Ascending aorta (tissue), 2 donors: ENCODE measurements around the gene ADTRP. TPM values are rescaled to one million over a fixed set of nuclear protein-coding genes. Genes with fewer than 3 reads are reported as not detected.

Experiments used
- DNase-seq, 2 donors: peaks; one replicate each; pipeline ENCODE4 v3.0.0-alpha.2; 2019; ENCODE audit warnings: low spot score in 2 of 2
- H3K27ac ChIP-seq, 2 donors: fragments of 200-600 bp; sonication (generic); one replicate each; pipeline ENCODE4 v1.5.1; 2016 to 2017; ENCODE audit warnings: mild to moderate bottlenecking in 1 of 2
- H3K27me3 ChIP-seq: fragments of 200-600 bp; sonication (generic); one replicate; pipeline ENCODE4 v1.5.1; 2017
- H3K36me3 ChIP-seq, 2 donors: fragments of 200-600 bp; sonication (generic); one replicate each; pipeline ENCODE4 v1.5.1; 2016
- H3K4me1 ChIP-seq, 2 donors: fragments of 200-600 bp; sonication (generic); one replicate each; pipeline ENCODE4 v1.5.1; 2016 to 2017; ENCODE audit warnings: mild to moderate bottlenecking in 1 of 2
- H3K4me3 ChIP-seq, 2 donors: fragments of 200-600 bp; sonication (generic); one replicate each; pipeline ENCODE4 v1.5.1; 2016 to 2017; ENCODE audit warnings: mild to moderate bottlenecking in 1 of 2
- H3K9me3 ChIP-seq, 2 donors: fragments of 200-600 bp; sonication (generic); one replicate each; pipeline ENCODE4 v1.5.1; 2016
- intact Hi-C: fragments of 100-400 bp; cut with DNase I; formaldehyde crosslinking; loops from one replicate; pipeline ENCODE4 v1.15.1; 2023
- total RNA-seq: library from RNA; depleted of rRNA; stranded (reverse); fragments of >200 nt; gene quantifications from one replicate; pipeline ENCODE4 v1.1.0, GENCODE V29; 2016
- TF ChIP-seq, protein P1 (sequence below), 3 experiments: fragments of 200-600 bp in 2 of 3; fragments of 450-650 bp in 1 of 3; sonication (generic) in 2 of 3; IDR thresholded peaks; one replicate each; pipeline ENCODE4 v1.5.1; 2016 to 2019; ENCODE audit warnings: antibody characterized with exemption in 3 of 3, mild to moderate bottlenecking in 1 of 3, moderate library complexity in 1 of 3

The ADTRP gene
- total RNA-seq, 1 donor from 2014 or later = not detected

DNA sequence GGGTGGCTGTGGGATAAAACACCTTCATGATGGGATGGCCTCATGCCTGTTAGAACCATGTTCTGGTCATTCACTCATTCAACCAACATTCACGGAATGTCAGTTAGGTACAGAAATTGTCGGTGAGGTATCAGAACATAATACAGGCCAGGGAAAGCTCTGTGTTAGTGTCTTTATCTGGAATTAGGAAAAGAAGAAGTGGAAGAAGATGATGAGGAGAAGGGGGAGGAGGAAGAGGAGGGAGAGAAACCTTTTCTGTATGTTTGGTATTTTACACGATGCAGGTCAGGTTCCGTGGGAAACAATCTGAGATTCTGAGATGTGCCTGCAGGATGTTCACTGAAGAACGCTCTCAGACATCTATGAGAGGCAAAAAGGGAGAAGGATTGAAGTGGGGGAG is 5.6 kb downstream of the ADTRP start:
- intact Hi-C loops = no loop called here
- H3K27ac ChIP-seq = no peak overlapping the region
- H3K27me3 ChIP-seq = no peaks in the 10 kb centered on the region
- H3K4me1 ChIP-seq = peaks cover 7 to 30% of the 10 kb centered on the region in 2 donors
- TF ChIP-seq, protein P1, sequence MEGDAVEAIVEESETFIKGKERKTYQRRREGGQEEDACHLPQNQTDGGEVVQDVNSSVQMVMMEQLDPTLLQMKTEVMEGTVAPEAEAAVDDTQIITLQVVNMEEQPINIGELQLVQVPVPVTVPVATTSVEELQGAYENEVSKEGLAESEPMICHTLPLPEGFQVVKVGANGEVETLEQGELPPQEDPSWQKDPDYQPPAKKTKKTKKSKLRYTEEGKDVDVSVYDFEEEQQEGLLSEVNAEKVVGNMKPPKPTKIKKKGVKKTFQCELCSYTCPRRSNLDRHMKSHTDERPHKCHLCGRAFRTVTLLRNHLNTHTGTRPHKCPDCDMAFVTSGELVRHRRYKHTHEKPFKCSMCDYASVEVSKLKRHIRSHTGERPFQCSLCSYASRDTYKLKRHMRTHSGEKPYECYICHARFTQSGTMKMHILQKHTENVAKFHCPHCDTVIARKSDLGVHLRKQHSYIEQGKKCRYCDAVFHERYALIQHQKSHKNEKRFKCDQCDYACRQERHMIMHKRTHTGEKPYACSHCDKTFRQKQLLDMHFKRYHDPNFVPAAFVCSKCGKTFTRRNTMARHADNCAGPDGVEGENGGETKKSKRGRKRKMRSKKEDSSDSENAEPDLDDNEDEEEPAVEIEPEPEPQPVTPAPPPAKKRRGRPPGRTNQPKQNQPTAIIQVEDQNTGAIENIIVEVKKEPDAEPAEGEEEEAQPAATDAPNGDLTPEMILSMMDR (IDR thresholded peaks at IDR 0.05) = no peak
- H3K4me3 ChIP-seq = no peak overlapping the region
- no peak for DNase-seq
- no peaks in the 10 kb centered on the region for H3K9me3 ChIP-seq
- H3K36me3 ChIP-seq = no peaks in the 10 kb centered on the region

DNA sequence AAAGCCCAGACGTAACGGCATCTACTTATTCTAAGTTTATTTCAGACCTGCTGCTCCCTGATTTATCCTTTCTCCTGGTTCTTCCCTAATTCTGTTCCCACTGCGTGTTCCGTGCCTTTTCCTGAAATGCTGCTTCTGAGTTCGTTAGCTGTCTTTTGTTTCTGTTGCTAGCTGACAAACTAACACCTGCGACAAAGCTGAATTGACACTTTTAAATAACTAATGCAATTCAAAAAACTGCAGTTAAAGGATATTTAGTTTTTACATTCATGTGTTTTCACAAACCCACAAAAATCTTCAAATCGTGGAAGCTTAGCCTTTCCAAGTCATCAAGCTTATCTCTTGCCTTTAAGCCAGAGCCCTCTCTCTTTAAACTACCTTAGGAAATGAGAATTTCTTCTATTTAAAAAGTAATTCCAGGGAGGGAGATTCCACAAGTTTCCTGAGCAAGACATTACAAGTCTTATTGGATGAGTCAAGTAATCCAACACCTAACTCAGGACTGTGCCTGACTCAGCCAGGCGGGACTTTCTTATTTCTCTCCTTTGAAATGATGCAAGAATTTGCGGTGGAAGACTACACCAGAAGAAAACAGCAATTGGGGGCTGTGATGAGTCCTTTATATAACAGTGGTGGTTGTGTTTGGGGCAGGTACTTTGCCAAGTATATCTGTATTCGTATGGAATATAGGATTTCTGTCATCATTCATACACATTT is 6.3 kb downstream of the ADTRP start:
- Histone ChIP-seq H3K9me3 (no peaks in the 10 kb centered on the region), H3K4me3 (no peak overlapping the region), H3K4me1 (peaks cover 7 to 38% of the 10 kb centered on the region in 2 donors), H3K36me3 (no peaks in the 10 kb centered on the region), H3K27ac (peak overlapping the region in 1 of 2 donors; percentile 93), H3K27me3 (no peaks in the 10 kb centered on the region)
- TF ChIP-seq, protein P1 (IDR thresholded peaks at IDR 0.05) = no peak
- intact Hi-C loops = no loop called here
- DNase-seq = no peak

DNA sequence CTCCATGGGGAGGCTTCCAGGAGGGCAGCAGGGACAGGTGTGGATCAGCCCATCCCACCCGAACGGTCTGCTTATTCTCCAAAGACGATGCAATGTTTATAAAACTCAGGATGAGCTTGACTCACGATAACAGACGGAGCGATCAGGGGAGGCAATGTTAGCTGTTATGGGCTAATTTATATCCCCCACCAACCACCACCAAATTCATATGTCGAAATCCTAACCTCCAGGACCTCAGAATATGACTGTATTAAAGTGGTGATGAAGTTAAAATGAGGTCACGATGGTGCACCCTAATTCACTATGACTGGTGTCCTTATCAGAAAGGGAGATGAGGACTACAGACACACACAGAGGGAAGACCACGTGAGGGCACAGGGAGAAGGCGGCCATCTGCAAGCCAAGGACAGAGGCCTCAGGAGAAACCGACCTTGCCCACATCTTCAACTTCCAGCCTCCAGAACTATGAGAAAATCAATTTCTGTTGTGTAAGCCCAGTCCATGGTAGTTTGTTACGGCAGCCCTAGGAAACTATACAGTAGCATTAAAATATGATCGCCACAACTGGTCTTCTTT is 7.0 kb downstream of the ADTRP start:
- Histone ChIP-seq H3K9me3 (no peaks in the 10 kb centered on the region), H3K36me3 (no peaks in the 10 kb centered on the region), H3K4me3 (no peak overlapping the region), H3K4me1 (peaks cover 12 to 43% of the 10 kb centered on the region in 2 donors), H3K27me3 (no peaks in the 10 kb centered on the region), H3K27ac (peak overlapping the region; percentile 91 to 93)
- intact Hi-C loops = no loop called here
- DNase-seq = no peak
- TF ChIP-seq, protein P1 (IDR thresholded peaks at IDR 0.05) = no peak

DNA sequence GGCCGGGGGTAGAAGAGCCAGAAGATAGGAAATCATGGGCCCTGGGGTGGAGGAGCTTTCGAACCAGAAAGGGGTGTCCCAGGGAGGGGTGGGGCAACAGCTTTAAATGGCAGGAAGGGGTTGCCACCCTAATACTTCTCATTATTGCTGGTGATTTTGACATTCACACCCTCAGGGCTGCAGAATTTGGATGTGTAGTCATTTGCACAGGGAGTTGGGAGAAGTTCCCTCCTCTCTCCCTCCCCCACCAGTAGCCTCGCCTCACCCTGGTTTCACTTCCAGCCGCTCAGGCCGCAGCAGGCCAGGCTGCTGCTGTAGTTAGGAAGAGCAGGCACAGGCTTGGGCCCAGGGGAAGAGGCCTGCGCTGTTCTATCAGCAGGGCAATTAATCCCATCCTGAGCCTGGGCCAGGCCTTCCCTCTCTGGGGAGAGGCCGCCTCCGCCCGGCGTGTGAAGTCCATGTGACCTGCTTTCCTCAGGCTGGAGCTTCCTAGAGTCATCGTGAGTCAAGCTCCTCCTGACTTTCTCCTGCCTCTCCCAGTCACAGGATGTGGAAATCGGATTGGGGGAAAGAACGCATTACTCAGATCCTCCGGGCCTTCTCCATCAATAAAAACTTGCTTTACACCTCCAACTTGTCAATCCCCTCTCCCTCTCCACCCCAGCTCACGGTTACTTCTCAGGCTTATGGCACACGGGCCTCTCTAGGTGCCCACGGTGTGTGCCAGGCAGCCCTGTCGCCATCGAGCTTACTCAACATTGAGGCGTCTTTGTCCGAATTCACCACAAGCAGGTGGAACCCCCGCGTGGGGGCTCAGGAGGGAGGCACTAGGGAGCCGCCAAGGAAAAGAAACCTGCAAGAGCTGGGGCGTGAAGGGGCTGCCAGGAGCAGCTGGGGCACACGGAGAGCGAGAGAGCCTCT is 7.8 kb downstream of the ADTRP start:
- Histone ChIP-seq H3K36me3 (no peaks in the 10 kb centered on the region), H3K4me1 (peaks cover 17 to 50% of the 10 kb centered on the region in 2 donors), H3K9me3 (no peaks in the 10 kb centered on the region), H3K27me3 (no peaks in the 10 kb centered on the region), H3K4me3 (peak overlapping the region in 1 of 2 donors; percentile 37), H3K27ac (peak overlapping the region; percentile 91 to 93)
- intact Hi-C loops = no loop called here
- DNase-seq = peak; percentile 86 to 96
- TF ChIP-seq, protein P1 (IDR thresholded peaks at IDR 0.05) = no peak

DNA sequence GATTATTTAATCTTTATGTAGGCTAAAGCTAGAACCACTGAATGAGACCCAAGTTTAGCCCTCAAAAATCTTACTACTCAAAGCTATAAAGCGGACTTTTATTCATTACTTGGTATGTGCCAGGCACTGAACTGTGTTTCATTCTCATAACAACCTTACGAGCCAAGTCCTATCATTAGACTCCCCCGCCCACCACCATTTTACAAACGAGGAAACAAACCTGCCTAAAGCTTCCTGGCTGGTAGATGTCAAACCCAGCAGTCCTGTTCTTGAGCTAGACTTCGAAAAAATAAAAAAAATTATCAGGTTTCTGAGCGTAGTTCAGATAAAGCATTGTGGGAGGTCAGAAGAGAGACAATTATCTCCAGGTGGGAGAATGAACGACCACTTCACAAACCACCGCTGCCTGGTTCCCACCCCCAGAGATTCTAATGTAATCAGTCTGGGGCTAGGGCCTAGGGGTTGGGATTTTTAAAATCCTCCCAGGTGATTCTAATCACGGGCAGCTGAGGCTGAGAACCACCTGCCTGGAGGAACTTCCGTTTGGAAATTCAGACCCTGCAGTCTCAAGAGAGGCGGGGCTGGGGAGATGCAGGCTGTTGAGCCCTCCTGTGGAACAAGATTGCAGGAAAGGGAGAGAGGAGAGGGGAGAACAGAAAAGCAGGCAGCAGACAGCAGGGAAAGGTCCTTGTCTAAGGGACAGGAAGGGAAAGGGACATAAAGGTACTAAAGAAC is 8.6 kb downstream of the ADTRP start:
- peaks cover 17 to 56% of the 10 kb centered on the region in 2 donors for H3K4me1 ChIP-seq
- H3K9me3 ChIP-seq = no peaks in the 10 kb centered on the region
- intact Hi-C loops = loop anchor here (2.0 to 10.0 kb wide), 2 partner anchors 37 to 165 kb away; no protein-coding TSS in a partner anchor
- H3K27me3 ChIP-seq = no peaks in the 10 kb centered on the region
- H3K4me3 ChIP-seq = peak overlapping the region in 1 of 2 donors; percentile 37
- no peaks in the 10 kb centered on the region for H3K36me3 ChIP-seq
- DNase-seq = no peak
- TF ChIP-seq, protein P1 (IDR thresholded peaks at IDR 0.05) = no peak
- H3K27ac ChIP-seq = peak overlapping the region; percentile 91 to 93
